Heart right ventricle (tissue), 16 donors: ENCODE measurements around the gene MREG. TPM values are rescaled to one million over a fixed set of nuclear protein-coding genes. Genes with fewer than 3 reads are reported as not detected.
"Not testable (repeated sequence)": the region's sequence is repeated elsewhere in the genome, so short reads cannot be mapped to it uniquely, and the experiment has no call there.

Experiments used
- ATAC-seq, 8 donors: fragments of 200-7000 bp; cut with Tn5 transposase; one replicate each; pipeline ENCODE4 v1.9.1; 2020; ENCODE audit warnings: mild to moderate bottlenecking in 8 of 8, moderate library complexity in 8 of 8, moderate number of reproducible peaks in 1 of 8
- DNase-seq, 2 donors: peaks; one replicate each; pipeline ENCODE4 v3.0.0-alpha.2; 2020
- H3K27ac ChIP-seq, 10 donors: fragments of 200-600 bp; sonication (generic) in 2 of 10; one replicate each; pipeline versions ENCODE4 v1.5.0 to v1.8.0; 2020 to 2022; ENCODE audit warnings: mild to moderate bottlenecking in 3 of 10
- H3K27me3 ChIP-seq, 7 donors: fragments of 200-600 bp; one replicate each; pipeline ENCODE4 v1.8.0; 2021 to 2022; ENCODE audit warnings: mild to moderate bottlenecking in 2 of 7
- H3K36me3 ChIP-seq, 9 donors: fragments of 200-600 bp; sonication (generic) in 1 of 9; one replicate each; pipeline versions ENCODE4 v1.5.0 to v1.8.0; 2020 to 2022; ENCODE audit warnings: mild to moderate bottlenecking in 2 of 9
- H3K4me1 ChIP-seq, 9 donors: fragments of 200-600 bp; sonication (generic) in 1 of 9; one replicate each; pipeline versions ENCODE4 v1.5.0 to v1.8.0; 2020 to 2022; ENCODE audit warnings: mild to moderate bottlenecking in 4 of 9
- H3K4me3 ChIP-seq, 10 donors: fragments of 200-600 bp; sonication (generic) in 2 of 10; one replicate each; pipeline versions ENCODE4 v1.5.0 to v1.8.0; 2020 to 2022; ENCODE audit warnings: mild to moderate bottlenecking in 7 of 10, moderate library complexity in 2 of 10
- H3K9me3 ChIP-seq, 11 donors: fragments of 200-600 bp in 10 of 11; sonication (generic) in 2 of 11; one replicate each; pipeline versions ENCODE4 v1.5.0 to v1.8.0; 2013 to 2022; ENCODE audit warnings: mild to moderate bottlenecking in 2 of 11, control low read depth in 1 of 11, moderate library complexity in 1 of 11
- WGBS, 2 donors: extraction: QIAGEN DNeasy Blood & Tissue Kit; methylation state at CpG; one replicate each; pipeline ENCODE4 v1.1.7; 2013; ENCODE audit warnings: inconsistent platforms in 1 of 2; 5-methylcytosine and 5-hydroxymethylcytosine counted together
- intact Hi-C, 10 donors: fragments of 100-400 bp; cut with DNase I; formaldehyde crosslinking; loops; one replicate each; pipeline versions ENCODE4 v1.11.1 to v1.14.2; 2022
- polyA plus RNA-seq, 2 donors: library from polyadenylated mRNA; stranded (reverse); fragments of 200-250 nt; gene quantifications; one replicate each; pipeline ENCODE4 v1.2.3, GENCODE V29; 2013
- total RNA-seq, 10 donors: library from RNA; stranded (reverse); fragmentation: NEBNext Ultra II Directional in 3 of 10; extraction: Animal tissue kit (Norgen Biotek cat#: 25700) in 3 of 10; gene quantifications; one replicate each; pipeline versions ENCODE4 v1.2.1 to v1.2.4, GENCODE V29; 2021 to 2023
- TF ChIP-seq, protein P1 (sequence below), 9 donors: fragments of 200-600 bp; sonication (generic) in 2 of 9; IDR thresholded peaks; one replicate each; pipeline versions ENCODE4 v1.5.0 to v1.8.0; 2021 to 2022; ENCODE audit warnings: antibody characterized with exemption in 9 of 9, mild to moderate bottlenecking in 5 of 9, moderate library complexity in 1 of 9
- donor health status: Arrhythmogenic right ventricular cardiomyopathy.
- donor health status: ischemic (EF 13 %, LVEDD 7.1; RV severe dilation, severe dysfunction).
- donor health status: healthy with polysubstance abuse.
- donor health status: DM: no; HTN: yes; CAD: no.
- donor health status: DM: no; HTN: no; CAD: no.
- donor health status: ischemic (EF 25% LVEDD 6.9; RV normal size, moderate dysfunction).
- donor health status: ischemic (EF 25% LVEDD 5.7; RV mildly dilated, moderate dysfunction).
- donor health status: healthy.
- donor health status: DM: yes; HTN: yes; CAD: no.
- donor health status: Ischemic cardiomyopathy.
- donor health status: ischemic (EF 35%, LVEDD 5.7; RV mildly dilated, moderate dysfunction).
- donor health status: nonischemic (EF 11% LVEDD 7.7; RV severe dilation, severe dysfunction).
- donor health status: DM: yes; HTN: yes; CAD: no.
- donor health status: PGD.
- donor health status: ischemic (EF 29% LVEDD 5.4; RV normal size, mild dysfunction).
- donor health status: nonischemic (EF 23%, LVEDD 6.1; RV moderate dilation, normal function).

MREG gene
- total and polyA plus RNA-seq, 12 donors = 0.13 to 1.5 (median 0.38) TPM

DNA sequence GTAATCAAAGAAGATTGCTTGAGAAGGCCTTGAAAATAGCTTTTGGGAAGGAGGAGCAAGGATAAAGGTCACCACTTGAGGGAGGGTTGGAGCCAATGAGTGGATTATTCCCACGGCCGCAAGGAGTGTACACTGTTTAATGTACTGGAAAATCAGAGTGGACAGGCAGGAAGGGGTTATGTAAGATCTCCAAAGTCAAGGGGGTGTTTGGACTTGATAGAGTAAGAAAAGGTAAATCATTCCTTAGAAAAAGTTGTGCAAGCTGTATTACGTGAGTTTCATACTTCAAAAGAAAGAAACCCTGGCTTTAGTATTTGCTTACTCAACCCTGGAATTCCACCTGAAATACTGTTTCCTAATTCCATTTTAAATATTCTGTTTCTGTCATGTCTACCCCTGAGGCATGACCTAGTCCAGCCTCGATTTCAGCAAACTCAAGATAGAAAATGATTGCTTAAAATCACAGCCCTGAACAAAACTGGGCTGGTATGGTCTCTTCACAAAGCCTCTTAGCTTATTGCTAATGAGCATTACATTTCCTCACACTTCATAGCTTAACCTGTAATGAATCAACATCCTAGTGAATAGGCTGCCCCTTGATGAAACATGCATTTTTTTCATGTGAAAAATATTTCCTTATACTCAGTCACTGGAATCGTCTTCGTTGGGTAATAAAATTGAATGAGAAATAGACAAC, 1.1 kb downstream of the MREG start:
- intact Hi-C loops = loop anchor here in 1 of 10 donors (10.0 kb wide), 1 partner anchor 57 kb away; no protein-coding TSS in a partner anchor
- WGBS, 2 donors = 42 to 49% methylated on average over 6 of the region's 6 CpGs
- ATAC-seq (peak in 1 of 8 donors; percentile 6), DNase-seq (no peak)
- H3K9me3 ChIP-seq = no peaks in the 10 kb centered on the region
- TF ChIP-seq, protein P1, sequence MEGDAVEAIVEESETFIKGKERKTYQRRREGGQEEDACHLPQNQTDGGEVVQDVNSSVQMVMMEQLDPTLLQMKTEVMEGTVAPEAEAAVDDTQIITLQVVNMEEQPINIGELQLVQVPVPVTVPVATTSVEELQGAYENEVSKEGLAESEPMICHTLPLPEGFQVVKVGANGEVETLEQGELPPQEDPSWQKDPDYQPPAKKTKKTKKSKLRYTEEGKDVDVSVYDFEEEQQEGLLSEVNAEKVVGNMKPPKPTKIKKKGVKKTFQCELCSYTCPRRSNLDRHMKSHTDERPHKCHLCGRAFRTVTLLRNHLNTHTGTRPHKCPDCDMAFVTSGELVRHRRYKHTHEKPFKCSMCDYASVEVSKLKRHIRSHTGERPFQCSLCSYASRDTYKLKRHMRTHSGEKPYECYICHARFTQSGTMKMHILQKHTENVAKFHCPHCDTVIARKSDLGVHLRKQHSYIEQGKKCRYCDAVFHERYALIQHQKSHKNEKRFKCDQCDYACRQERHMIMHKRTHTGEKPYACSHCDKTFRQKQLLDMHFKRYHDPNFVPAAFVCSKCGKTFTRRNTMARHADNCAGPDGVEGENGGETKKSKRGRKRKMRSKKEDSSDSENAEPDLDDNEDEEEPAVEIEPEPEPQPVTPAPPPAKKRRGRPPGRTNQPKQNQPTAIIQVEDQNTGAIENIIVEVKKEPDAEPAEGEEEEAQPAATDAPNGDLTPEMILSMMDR (IDR thresholded peaks at IDR 0.05) = no peak
- H3K4me1 ChIP-seq = peaks cover 0 to 17% (median 8%) of the 10 kb centered on the region in 9 donors
- H3K27ac ChIP-seq = no peak overlapping the region
- peak overlapping the region in 6 of 10 donors; percentile 58 to 65 (median 60) for H3K4me3 ChIP-seq
- no peaks in the 10 kb centered on the region for H3K36me3 ChIP-seq
- H3K27me3 ChIP-seq = no peaks in the 10 kb centered on the region

DNA sequence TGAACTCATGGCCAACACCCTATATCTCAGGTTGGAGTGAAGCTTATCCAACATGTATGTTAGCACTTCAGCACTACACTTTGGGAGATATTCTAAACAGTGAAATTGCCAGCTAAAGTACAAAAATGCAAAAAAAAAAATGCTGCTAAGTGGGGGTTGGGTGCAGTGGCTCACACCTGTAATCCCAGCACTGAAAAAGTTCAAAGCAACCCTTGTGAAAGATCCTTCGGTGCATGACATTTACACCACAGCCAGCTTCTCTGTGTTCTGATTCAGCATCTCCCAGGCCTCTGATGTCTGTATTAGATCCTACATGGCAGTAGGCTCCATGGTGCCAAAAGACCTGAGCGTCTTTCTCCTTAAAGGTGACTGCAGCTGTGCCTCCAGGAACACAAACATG, 4.1 kb downstream of the MREG start:
- H3K4me1 ChIP-seq = peaks cover 0 to 34% (median 12%) of the 10 kb centered on the region in 9 donors
- DNase-seq, H3K9me3 ChIP-seq, intact Hi-C loops, H3K27me3 ChIP-seq, H3K36me3 ChIP-seq, H3K4me3 ChIP-seq, ATAC-seq, H3K27ac ChIP-seq: not testable (repeated sequence)
- 92 to 96% methylated on average over 2 of the region's 2 CpGs for WGBS, 2 donors

DNA sequence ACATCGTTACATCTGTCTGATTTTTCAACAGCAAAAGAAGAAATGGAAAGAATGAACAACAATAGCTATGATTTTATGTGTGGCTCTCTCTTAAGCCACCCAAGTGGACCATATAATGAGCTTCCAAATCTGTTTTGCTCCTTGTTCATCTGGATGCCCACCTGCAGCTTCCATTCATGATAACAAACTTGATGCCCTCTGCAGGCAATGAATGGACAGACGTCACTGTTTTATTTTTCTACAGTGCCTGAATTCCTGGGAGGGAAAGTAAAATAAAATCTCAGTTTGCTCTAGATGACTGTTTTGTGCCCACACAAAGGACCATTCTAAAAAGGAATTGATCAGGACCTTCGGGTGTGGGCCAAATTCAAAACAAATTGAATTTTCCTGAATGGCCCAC, 5.0 kb downstream of the MREG start:
- Histone ChIP-seq H3K9me3 (no peaks in the 10 kb centered on the region), H3K4me1 (peaks cover 0 to 27% (median 6%) of the 10 kb centered on the region in 9 donors), H3K27me3 (no peaks in the 10 kb centered on the region), H3K27ac (no peak overlapping the region), H3K4me3 (no peak overlapping the region), H3K36me3 (no peaks in the 10 kb centered on the region)
- WGBS, 2 donors = 91 to 94% methylated on average over 3 of the region's 3 CpGs
- intact Hi-C loops = no loop called here
- ATAC-seq (no peak), DNase-seq (no peak)
- TF ChIP-seq, protein P1 (IDR thresholded peaks at IDR 0.05) = no peak

DNA sequence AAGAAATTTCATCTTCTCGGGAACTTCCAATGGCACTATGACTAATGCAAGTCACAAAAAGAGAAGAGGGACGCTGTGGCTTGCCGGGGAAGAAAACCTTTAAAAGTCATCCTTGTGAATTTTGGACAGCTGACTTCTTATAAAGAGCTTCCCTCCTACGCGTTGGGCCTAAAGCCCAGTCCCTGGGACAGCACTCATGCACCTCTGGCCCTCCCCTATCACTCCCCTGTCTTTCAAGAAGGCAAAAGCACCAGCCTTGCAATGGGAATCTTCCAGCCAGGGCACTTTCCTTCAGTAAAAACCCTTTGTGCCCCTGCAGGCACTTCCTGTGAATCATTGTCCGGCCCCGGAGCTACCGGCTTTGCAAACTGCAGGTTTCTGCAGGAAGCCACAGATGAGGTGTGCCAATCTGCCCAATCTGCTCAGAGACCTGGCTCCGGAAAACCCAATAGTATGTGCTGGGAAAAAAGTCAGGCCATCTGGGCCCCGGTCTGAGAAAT, 7.1 kb downstream of the MREG start:
- peaks cover 0 to 20% (median 0%) of the 10 kb centered on the region in 9 donors for H3K4me1 ChIP-seq
- ATAC-seq (no peak), DNase-seq (no peak)
- intact Hi-C loops = no loop called here
- H3K27ac ChIP-seq = no peak overlapping the region
- TF ChIP-seq, protein P1 (IDR thresholded peaks at IDR 0.05) = no peak
- whole genome bisulfite sequencing, 2 donors = 54 to 58% methylated on average over 10 of the region's 10 CpGs
- no peaks in the 10 kb centered on the region for H3K27me3 ChIP-seq
- no peak overlapping the region for H3K4me3 ChIP-seq
- no peaks in the 10 kb centered on the region for H3K9me3 ChIP-seq
- H3K36me3 ChIP-seq = no peaks in the 10 kb centered on the region

DNA sequence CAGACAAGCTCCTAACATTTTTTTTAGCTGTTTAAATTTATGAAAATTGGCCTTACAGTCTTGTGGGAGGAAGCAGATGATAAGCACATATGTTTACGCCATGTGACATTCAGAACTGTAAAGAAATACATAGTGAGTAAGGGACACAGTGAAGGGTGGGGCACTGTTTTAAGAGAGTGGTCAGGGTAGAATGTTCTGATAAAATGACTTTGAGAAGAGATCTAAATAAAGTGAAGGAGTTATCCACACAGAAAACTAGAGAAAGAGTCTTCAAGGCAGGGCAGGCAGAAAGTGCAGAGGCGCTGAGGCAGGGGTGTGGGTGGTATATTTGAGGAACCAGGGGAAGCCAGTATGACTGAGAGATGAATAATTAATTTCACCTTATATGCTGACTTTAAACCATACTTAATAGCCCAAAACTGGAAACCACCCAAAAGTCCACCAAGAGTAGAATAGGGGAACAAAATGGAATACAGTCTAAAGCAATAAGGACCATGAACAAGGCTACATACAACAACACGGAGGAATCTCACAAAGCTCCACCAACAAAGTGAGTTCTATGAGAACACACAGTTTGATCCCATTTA, 8.6 kb downstream of the MREG start:
- H3K36me3 ChIP-seq = no peaks in the 10 kb centered on the region
- peaks cover 0 to 20% (median 0%) of the 10 kb centered on the region in 9 donors for H3K4me1 ChIP-seq
- ATAC-seq = no peak
- H3K9me3 ChIP-seq = no peaks in the 10 kb centered on the region
- H3K4me3 ChIP-seq = no peak overlapping the region
- TF ChIP-seq, protein P1 (IDR thresholded peaks at IDR 0.05) = no peak
- no peak for DNase-seq
- intact Hi-C loops = no loop called here
- no peaks in the 10 kb centered on the region for H3K27me3 ChIP-seq
- H3K27ac ChIP-seq = no peak overlapping the region
- 92% methylated on average over 3 of the region's 3 CpGs for WGBS, 2 donors
